Measurements from ENCODE around the gene CREBZF. TPM values are rescaled to one million over a fixed set of nuclear protein-coding genes. Genes with fewer than 3 reads are reported as not detected.

CREBZF gene
- total RNA-seq, 1 experiment from 2014 or later = 50.2 TPM

DNA sequence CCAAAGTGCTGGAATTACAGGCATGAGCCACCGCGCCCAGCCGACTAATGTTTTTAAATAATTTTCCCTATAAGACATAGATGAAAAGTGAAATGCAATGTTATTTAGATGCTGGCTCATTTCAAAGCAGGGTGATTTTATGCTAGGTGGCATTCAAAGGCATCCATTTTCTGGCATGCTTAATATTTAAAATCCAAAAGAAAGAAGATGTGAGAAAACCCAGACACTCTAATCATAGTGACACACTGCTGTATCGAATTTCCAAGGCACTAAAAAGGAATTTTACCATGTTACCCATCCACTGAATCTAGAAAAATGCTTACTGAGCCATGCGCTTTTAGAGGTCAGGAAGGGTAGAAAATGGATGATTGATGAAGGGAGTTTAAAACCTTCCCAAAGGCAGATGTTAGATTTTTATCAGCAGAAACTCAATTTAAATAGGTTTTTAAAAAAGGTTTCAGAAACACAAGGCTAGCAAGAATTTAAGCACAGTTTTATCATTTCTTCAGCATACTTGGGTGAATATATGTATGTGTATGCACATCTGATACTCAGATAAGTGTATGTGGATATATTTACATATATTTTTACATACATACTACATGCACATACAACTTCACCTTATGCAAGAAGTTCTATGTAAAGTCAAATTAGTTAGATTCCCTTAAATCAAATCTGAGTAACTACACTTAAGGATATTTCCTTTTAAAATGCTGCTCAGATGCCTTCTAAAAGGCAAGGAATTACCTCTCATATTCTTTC is 45.2 kb upstream of the CREBZF start:
- no peaks in the 10 kb centered on the region for H3K27me3 ChIP-seq (ENCODE audit: insufficient read depth, low read length)
- no peaks in the 10 kb centered on the region for H4K20me1 ChIP-seq (ENCODE audit: control insufficient read depth, insufficient read depth, insufficient read length)
- no peak overlapping the region for H2BK5ac ChIP-seq (ENCODE audit: insufficient read length, low read length)
- Mint-ChIP-seq H3K27me3 (ENCODE audit: low read depth) (no peaks in the 10 kb centered on the region), H3K4me1 (no peaks in the 10 kb centered on the region), H3K36me3 (ENCODE audit: insufficient read depth in 1 of 3, low read depth in 3 of 3) (no peaks in the 10 kb centered on the region; a peak in 1 of 7 replicates), H3K27ac (no peak overlapping the region), H3K4me3 (no peak overlapping the region), H3K9me3 (0 out of 5 replicates have a peak, but pooled peaks cover 0 to 4% of the 10 kb centered on the region in 2 experiments)
- no CpG with 5 or more reads among the region's 5 CpGs for WGBS (ENCODE audit: extremely low coverage, insufficient read length, low lambda C conversion rate)
- H2AK5ac ChIP-seq (ENCODE audit: insufficient read length, low read length) = no peak overlapping the region
- H2BK12ac ChIP-seq (ENCODE audit: insufficient read length, low read depth, low read length) = no peak overlapping the region
- H4K8ac ChIP-seq (replicated peaks; ENCODE audit: insufficient read length, low read depth, low read length) = no peak overlapping the region
- H3K14ac ChIP-seq (ENCODE audit: insufficient read depth, low read length) = no peak overlapping the region
- no peak overlapping the region for H3K4ac ChIP-seq (ENCODE audit: low read depth, low read length)
- no peak overlapping the region for H3T11ph ChIP-seq (ENCODE audit: low read length)
- no peak for DNase-seq
- TF ChIP-seq, protein P1, sequence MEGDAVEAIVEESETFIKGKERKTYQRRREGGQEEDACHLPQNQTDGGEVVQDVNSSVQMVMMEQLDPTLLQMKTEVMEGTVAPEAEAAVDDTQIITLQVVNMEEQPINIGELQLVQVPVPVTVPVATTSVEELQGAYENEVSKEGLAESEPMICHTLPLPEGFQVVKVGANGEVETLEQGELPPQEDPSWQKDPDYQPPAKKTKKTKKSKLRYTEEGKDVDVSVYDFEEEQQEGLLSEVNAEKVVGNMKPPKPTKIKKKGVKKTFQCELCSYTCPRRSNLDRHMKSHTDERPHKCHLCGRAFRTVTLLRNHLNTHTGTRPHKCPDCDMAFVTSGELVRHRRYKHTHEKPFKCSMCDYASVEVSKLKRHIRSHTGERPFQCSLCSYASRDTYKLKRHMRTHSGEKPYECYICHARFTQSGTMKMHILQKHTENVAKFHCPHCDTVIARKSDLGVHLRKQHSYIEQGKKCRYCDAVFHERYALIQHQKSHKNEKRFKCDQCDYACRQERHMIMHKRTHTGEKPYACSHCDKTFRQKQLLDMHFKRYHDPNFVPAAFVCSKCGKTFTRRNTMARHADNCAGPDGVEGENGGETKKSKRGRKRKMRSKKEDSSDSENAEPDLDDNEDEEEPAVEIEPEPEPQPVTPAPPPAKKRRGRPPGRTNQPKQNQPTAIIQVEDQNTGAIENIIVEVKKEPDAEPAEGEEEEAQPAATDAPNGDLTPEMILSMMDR (conservative IDR thresholded peaks at IDR 0.05) = no peak
- H3K4me2 ChIP-seq (ENCODE audit: insufficient read depth, insufficient read length, low read length) = no peak overlapping the region
- no peak overlapping the region for H3K9ac ChIP-seq (ENCODE audit: extremely low read depth, insufficient read length, low read length)
- no peaks in the 10 kb centered on the region for H3K23me2 ChIP-seq (ENCODE audit: insufficient read length, low read depth, low read length, poor library complexity, severe bottlenecking)
- no peaks in the 10 kb centered on the region for H3K9me3 ChIP-seq (ENCODE audit: control insufficient read depth, low read depth, low read length)
- H3K79me1 ChIP-seq (ENCODE audit: insufficient read depth, low read depth, low read length, poor library complexity, severe bottlenecking) = no peaks in the 10 kb centered on the region
- H3K23ac ChIP-seq (ENCODE audit: insufficient read length, low read depth, low read length) = no peak overlapping the region
- H3K4me1 ChIP-seq (ENCODE audit: insufficient read depth, low read length) = no peaks in the 10 kb centered on the region
- H4K5ac ChIP-seq (ENCODE audit: insufficient read length, low read depth, low read length) = no peak overlapping the region
- no peaks in the 10 kb centered on the region for H3K79me2 ChIP-seq (ENCODE audit: insufficient read depth, low read length)
- H2BK20ac ChIP-seq (ENCODE audit: low read depth, low read length, poor library complexity, severe bottlenecking) = no peak overlapping the region
- no peak overlapping the region for H2BK15ac ChIP-seq (ENCODE audit: low read depth, low read length)
- no peak overlapping the region for H2AFZ ChIP-seq (ENCODE audit: low read length)
- no peak overlapping the region for H3K18ac ChIP-seq (ENCODE audit: insufficient read length, low read depth, low read length)
- no peak overlapping the region for H2BK120ac ChIP-seq (ENCODE audit: low read depth, low read length, poor library complexity, severe bottlenecking)
- no peak overlapping the region for H4K91ac ChIP-seq (ENCODE audit: insufficient read length, low read depth, low read length)
- no peak overlapping the region for H3K56ac ChIP-seq (ENCODE audit: insufficient read length, low read depth, low read length)
- H3K27ac ChIP-seq (ENCODE audit: insufficient read length, low read depth, low read length) = no peak overlapping the region

Measured in H9 (cell line).